ENCODE results near the gene PES1. TPM values are rescaled to one million over a fixed set of nuclear protein-coding genes. Genes with fewer than 3 reads are reported as not detected.

The PES1 gene
- total and polyA plus RNA-seq, 2 donors (not counting 3 experiments of a cell fraction or from before 2014, with no cell fraction given) = 110 to 135 TPM

GRCh38 chr22:30580896-30581295, 10.8 kb downstream of the PES1 start:
- no peak overlapping the region for H3K4me2 ChIP-seq (ENCODE audit: insufficient read depth, low read length)
- H3K79me2 ChIP-seq (ENCODE audit: control insufficient read depth, insufficient read depth, low read length) = no peaks in the 10 kb centered on the region
- peaks cover 17% of the 10 kb centered on the region for H3K4me1 ChIP-seq (ENCODE audit: control insufficient read depth, extremely low read depth, insufficient read depth, low read length)
- intact Hi-C loops (cut with micrococcal nuclease) = no loop called here
- no peaks in the 10 kb centered on the region for H3K9me1 ChIP-seq (replicated peaks; ENCODE audit: control insufficient read depth, extremely low read depth, insufficient read depth, low read length)
- no peak overlapping the region for H3K27ac ChIP-seq (ENCODE audit: insufficient read depth, low read depth, low read length)
- POLR2A ChIA-PET = no interaction called here
- H3K4me3 ChIP-seq (replicated peaks in 1 of 3; ENCODE audit: insufficient read depth in 1 of 3, low read depth in 1 of 3, low read length in 3 of 3) = no peak overlapping the region
- H3K36me3 ChIP-seq (ENCODE audit: control insufficient read depth in 2 of 2, extremely low read depth in 1 of 2, insufficient read depth in 2 of 2, low read length in 2 of 2) = peaks cover 15 to 57% of the 10 kb centered on the region in 2 experiments
- CTCF ChIA-PET = no interaction called here
- DNase-seq (ENCODE audit: low read depth, low spot score) = no peak
- H2AFZ ChIP-seq (ENCODE audit: low read depth, low read length) = no peak overlapping the region
- no TSS peak for BruUV-seq (replicated peaks)
- H3K9ac ChIP-seq (replicated peaks; ENCODE audit: extremely low read depth, insufficient read depth, low read length) = no peak overlapping the region
- H4K20me1 ChIP-seq (replicated peaks; ENCODE audit: control insufficient read depth, extremely low read depth, insufficient read depth, low read length) = no peaks in the 10 kb centered on the region
- H3K27me3 ChIP-seq (ENCODE audit: control insufficient read depth in 2 of 2, insufficient read depth in 2 of 2, low read length in 2 of 2) = no peaks in the 10 kb centered on the region
- no peaks in the 10 kb centered on the region for H3K9me3 ChIP-seq (replicated peaks; ENCODE audit: control insufficient read depth, insufficient read depth, low read length)
- FAIRE-seq = no peak
- TF ChIP-seq POLR2AphosphoS5 (IDR thresholded peaks at IDR 0.05; ENCODE audit: insufficient read depth, low read depth, low read length) (no peak), EZH2 (IDR thresholded peaks at IDR 0.05; ENCODE audit: borderline replicate concordance, low read depth, low read length, severe bottlenecking) (no peak), CTCF (IDR thresholded peaks at IDR 0.05; ENCODE audit: extremely low read depth in 1 of 2, insufficient read depth in 1 of 2, low read depth in 1 of 2, low read length in 2 of 2) (no peak), MYC (IDR thresholded peaks at IDR 0.05; ENCODE audit: low read depth, low read length) (no peak), POLR2A (IDR thresholded peaks at IDR 0.05; ENCODE audit: low read depth, low read length) (no peak)
- dilution Hi-C loops (cut with MboI; ENCODE audit: extremely low pct_ligation_motif_present, low sequenced_read_pairs) = no loop called here

- H3K9me3 ChIP-seq (replicated peaks; ENCODE audit: control insufficient read depth, insufficient read depth, low read length) = no peaks in the 10 kb centered on the region
- POLR2A ChIA-PET = no interaction called here
- H3K79me2 ChIP-seq (ENCODE audit: control insufficient read depth, insufficient read depth, low read length) = no peaks in the 10 kb centered on the region
- no peaks in the 10 kb centered on the region for H3K9me1 ChIP-seq (replicated peaks; ENCODE audit: control insufficient read depth, extremely low read depth, insufficient read depth, low read length)
- dilution Hi-C loops (cut with MboI; ENCODE audit: extremely low pct_ligation_motif_present, low sequenced_read_pairs) = no loop called here
- intact Hi-C loops (cut with micrococcal nuclease) = no loop called here
- peaks cover 14% of the 10 kb centered on the region for H3K4me1 ChIP-seq (ENCODE audit: control insufficient read depth, extremely low read depth, insufficient read depth, low read length)
- no peak overlapping the region for H2AFZ ChIP-seq (ENCODE audit: low read depth, low read length)
- no TSS peak for BruUV-seq (replicated peaks)
- no peaks in the 10 kb centered on the region for H4K20me1 ChIP-seq (replicated peaks; ENCODE audit: control insufficient read depth, extremely low read depth, insufficient read depth, low read length)
- no peak overlapping the region for H3K9ac ChIP-seq (replicated peaks; ENCODE audit: extremely low read depth, insufficient read depth, low read length)
- peaks cover 10 to 47% of the 10 kb centered on the region in 2 experiments for H3K36me3 ChIP-seq (ENCODE audit: control insufficient read depth in 2 of 2, extremely low read depth in 1 of 2, insufficient read depth in 2 of 2, low read length in 2 of 2)
- peaks cover 0 to 1% of the 10 kb centered on the region in 2 experiments for H3K27me3 ChIP-seq (ENCODE audit: control insufficient read depth in 2 of 2, insufficient read depth in 2 of 2, low read length in 2 of 2)
- TF ChIP-seq FOS (IDR thresholded peaks at IDR 0.05; ENCODE audit: borderline replicate concordance, insufficient read depth, low read length) (no peak), POLR2AphosphoS5 (IDR thresholded peaks at IDR 0.05; ENCODE audit: insufficient read depth, low read depth, low read length) (no peak), GATA2 (IDR thresholded peaks at IDR 0.05; ENCODE audit: insufficient read depth, insufficient read length, low read depth, low read length) (no peak), CTCF (IDR thresholded peaks at IDR 0.05; ENCODE audit: extremely low read depth in 1 of 2, insufficient read depth in 1 of 2, low read depth in 1 of 2, low read length in 2 of 2) (no peak)
- H3K4me2 ChIP-seq (ENCODE audit: insufficient read depth, low read length) = no peak overlapping the region
- FAIRE-seq = no peak
- no peak overlapping the region for H3K27ac ChIP-seq (ENCODE audit: insufficient read depth, low read depth, low read length)
- no peak for DNase-seq (ENCODE audit: low read depth, low spot score)
- CTCF ChIA-PET = no interaction called here
- no peak overlapping the region for H3K4me3 ChIP-seq (replicated peaks in 1 of 3; ENCODE audit: insufficient read depth in 1 of 3, low read depth in 1 of 3, low read length in 3 of 3)
These were observed 13.2 kb downstream of the PES1 start for GRCh38 chr22:30578481-30578880.

Measured in endothelial cell of umbilical vein (primary cell).